ES-I3 (cell line): ENCODE results near the gene NTSR1.

Experiments
- H3K36me3 ChIP-seq: 2 replicates; pipeline ENCODE4 v1.6.1; 2013; ENCODE audit warnings: mild to moderate bottlenecking, low read length, control low read depth, moderate library complexity; ENCODE audit not compliant: insufficient read depth
- H3K4me1 ChIP-seq: 2 replicates; pipeline ENCODE4 v1.6.1; 2013; ENCODE audit warnings: mild to moderate bottlenecking, control low read depth, low read length; ENCODE audit not compliant: insufficient read depth
- H3K9ac ChIP-seq: 2 replicates; pipeline ENCODE4 v1.6.1; 2013; ENCODE audit warnings: low read depth, mild to moderate bottlenecking, low read length, moderate library complexity
- H3K9me3 ChIP-seq: 2 replicates; pipeline ENCODE4 v1.6.1; 2013; ENCODE audit warnings: mild to moderate bottlenecking, low read length, moderate library complexity; ENCODE audit not compliant: control insufficient read depth, insufficient read depth

NTSR1 gene

GRCh38 chr20:62788607-62789006 is 80.0 kb downstream of the NTSR1 start:
- H3K4me1 ChIP-seq = peaks cover under 1% of the 10 kb centered on the region; the same call in 1 of the 2 replicates
- no peak overlapping the region for H3K9ac ChIP-seq
- H3K36me3 ChIP-seq = no peaks in the 10 kb centered on the region
- H3K9me3 ChIP-seq = no peaks in the 10 kb centered on the region

GRCh38 chr20:62790075-62790474 is 81.4 kb downstream of the NTSR1 start:
- no peaks in the 10 kb centered on the region for H3K9me3 ChIP-seq
- no peaks in the 10 kb centered on the region for H3K36me3 ChIP-seq
- H3K4me1 ChIP-seq = peaks cover 4% of the 10 kb centered on the region; the same call in 1 of the 2 replicates
- H3K9ac ChIP-seq = no peak overlapping the region

DNA sequence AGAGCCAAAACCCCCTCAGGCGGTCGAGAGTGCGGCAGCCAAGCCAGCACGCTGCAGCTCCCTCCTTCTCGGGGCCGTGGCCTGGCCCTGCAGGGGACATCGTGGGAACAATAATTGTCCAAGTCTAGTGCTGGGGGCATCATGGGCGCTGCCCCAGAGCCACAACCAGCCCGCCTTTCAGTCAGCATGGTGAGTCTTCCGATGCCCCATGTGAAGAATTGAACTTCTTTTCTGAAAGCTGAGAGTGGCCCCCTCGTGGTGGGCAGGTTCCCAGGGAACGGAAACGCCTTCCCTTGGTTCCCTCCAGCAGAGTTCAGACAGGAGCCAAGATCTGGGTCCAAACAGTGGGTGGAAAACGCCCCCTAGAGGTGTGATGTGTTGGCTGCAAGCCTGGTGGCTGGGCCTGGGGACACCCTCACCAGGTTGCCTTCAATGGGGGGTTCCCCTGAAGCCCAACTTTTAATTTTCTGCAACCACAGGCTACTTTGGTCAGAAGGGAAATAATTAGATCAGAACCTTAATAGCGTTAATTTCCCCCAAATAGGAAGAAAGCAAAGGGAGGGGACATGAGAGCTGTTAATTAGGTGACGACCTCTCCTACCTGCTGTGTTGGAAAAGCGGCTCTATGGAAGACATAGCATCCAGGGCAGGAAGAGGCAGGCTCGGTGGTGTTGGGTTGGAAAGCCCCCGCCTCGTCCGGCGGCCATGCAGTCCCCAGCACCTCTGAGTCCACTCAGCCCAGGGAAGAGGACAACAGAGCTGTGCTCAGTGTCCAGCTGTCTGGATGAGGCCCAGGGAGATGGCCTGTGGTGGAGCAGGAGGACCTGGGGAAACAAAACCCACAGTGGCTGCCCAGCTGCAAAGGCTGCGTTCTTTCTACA is 82.9 kb downstream of the NTSR1 start:
- H3K9me3 ChIP-seq = no peaks in the 10 kb centered on the region
- H3K4me1 ChIP-seq = peaks cover 4% of the 10 kb centered on the region; the same call in 1 of the 2 replicates
- H3K9ac ChIP-seq = no peak overlapping the region; the same call in 1 of the 2 replicates
- no peaks in the 10 kb centered on the region for H3K36me3 ChIP-seq

GRCh38 chr20:62792182-62792939 is 83.7 kb downstream of the NTSR1 start:
- H3K36me3 ChIP-seq = no peaks in the 10 kb centered on the region
- no peak overlapping the region for H3K9ac ChIP-seq
- no peaks in the 10 kb centered on the region for H3K9me3 ChIP-seq
- H3K4me1 ChIP-seq = peaks cover 4% of the 10 kb centered on the region; the same call in 1 of the 2 replicates

GRCh38 chr20:62792940-62793756 is 84.5 kb downstream of the NTSR1 start:
- Histone ChIP-seq H3K36me3 (no peaks in the 10 kb centered on the region), H3K9me3 (no peaks in the 10 kb centered on the region), H3K9ac (no peak overlapping the region), H3K4me1 (peaks cover 4% of the 10 kb centered on the region; the same call in 1 of the 2 replicates)

DNA sequence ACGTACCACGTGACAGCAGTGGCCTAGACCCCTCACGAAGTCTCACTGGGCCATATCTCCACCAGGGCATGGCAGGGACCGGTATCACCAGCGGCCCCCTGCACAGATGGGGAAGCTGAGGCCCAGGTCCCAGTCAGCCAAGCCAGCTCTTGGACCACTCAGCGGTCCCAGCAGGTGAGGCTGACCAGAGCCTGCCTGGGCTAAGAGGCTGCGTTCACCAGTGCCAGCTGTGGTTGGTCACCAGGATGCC is 85.0 kb downstream of the NTSR1 start:
- H3K9ac ChIP-seq = peak overlapping the region; percentile 49; the same call in 1 of the 2 replicates
- H3K9me3 ChIP-seq = no peaks in the 10 kb centered on the region
- no peaks in the 10 kb centered on the region for H3K36me3 ChIP-seq
- H3K4me1 ChIP-seq = peaks cover 4% of the 10 kb centered on the region; the same call in 1 of the 2 replicates

DNA sequence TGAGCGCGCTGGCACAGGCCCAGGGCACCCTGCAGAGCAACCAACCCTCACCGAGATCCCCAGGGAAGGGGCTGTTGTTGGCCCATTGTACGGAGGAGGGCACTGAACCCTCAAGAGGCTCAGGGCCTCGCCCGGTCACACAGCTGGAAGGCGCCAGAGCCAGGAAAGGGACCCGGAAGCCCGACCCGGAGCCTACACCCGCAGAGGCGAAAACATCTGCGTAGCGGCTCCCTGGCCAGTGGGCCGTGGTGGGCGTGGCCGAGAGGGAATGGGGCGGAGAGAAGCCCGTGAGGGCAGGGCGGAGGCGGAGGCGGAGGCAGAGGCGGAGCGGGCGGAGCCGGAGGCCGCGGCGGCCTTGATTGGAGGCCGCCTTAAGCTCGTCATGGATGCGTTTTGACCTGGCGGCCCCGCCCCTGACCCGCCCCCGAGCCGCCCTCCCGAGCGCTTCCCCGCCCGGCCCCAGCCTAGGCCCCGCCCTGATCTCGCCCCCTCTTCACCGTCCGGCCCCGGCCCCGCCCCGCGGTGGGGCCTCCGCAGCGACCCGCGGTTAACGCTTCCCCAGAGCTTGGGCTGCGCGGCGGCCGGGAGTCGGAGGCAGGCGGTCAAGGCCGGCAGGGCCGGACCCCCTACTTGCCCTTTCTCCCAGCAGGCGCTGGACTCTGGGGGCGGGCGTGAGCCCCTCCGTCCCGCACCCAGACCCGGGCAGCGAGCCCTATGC is 85.5 kb downstream of the NTSR1 start:
- Histone ChIP-seq H3K9ac (peak overlapping the region; percentile 84), H3K4me1 (peaks cover 4% of the 10 kb centered on the region; the same call in 1 of the 2 replicates), H3K9me3 (no peaks in the 10 kb centered on the region), H3K36me3 (no peaks in the 10 kb centered on the region)

GRCh38 chr20:62795023-62795761 is 86.6 kb downstream of the NTSR1 start:
- Histone ChIP-seq H3K9ac (peak overlapping the region; percentile 84), H3K9me3 (no peaks in the 10 kb centered on the region), H3K4me1 (peaks cover 4% of the 10 kb centered on the region; the same call in 1 of the 2 replicates), H3K36me3 (no peaks in the 10 kb centered on the region)

- Histone ChIP-seq H3K36me3 (no peaks in the 10 kb centered on the region), H3K4me1 (peaks cover 4% of the 10 kb centered on the region; the same call in 1 of the 2 replicates), H3K9me3 (no peaks in the 10 kb centered on the region), H3K9ac (peak overlapping the region; percentile 84)
These were observed 88.3 kb downstream of the NTSR1 start for GRCh38 chr20:62796699-62797491.

DNA sequence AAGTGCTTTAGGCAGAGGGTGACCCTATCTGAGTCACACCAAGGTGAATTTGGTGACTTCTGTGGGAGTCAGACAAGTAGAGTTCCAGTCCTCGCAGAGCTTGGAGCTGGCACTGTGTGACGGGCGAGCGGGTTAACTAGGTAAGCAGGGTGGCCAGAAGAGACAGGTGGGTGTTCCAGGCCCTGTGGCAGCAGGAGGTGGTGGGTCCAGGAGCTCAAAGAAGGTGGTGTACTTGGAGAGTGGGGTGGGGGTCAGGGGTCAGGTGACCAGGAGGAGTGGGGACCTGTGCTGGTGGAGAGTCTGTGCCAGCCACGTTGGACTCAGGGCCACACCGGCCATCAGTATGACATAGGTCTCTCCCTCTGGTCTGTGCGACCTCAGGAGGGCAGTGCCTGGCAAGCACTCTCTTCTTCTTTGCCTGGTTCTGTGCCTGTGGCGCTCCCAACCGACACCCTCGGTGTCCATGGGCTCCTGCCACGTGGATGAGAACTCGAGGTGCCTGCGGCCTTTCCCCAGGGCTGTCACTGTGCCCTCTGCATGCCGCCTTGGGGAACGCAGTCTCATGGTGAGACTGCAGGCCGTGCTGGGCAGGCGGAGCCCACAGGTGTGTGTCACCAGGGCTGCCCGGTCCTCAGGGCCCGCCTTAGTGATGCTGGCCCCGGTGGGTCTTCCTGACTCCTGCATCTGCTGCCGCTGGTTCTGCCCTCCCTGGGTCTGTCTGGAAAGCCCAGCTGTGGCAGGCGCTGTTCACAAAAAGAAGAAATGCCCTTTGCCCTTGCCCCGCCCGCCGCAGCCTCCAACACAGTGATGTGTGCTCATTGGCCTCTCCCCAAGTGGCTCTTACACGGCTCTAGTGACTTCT is 89.3 kb downstream of the NTSR1 start:
- Histone ChIP-seq H3K4me1 (peaks cover 4% of the 10 kb centered on the region; the same call in 1 of the 2 replicates), H3K9me3 (no peaks in the 10 kb centered on the region), H3K36me3 (no peaks in the 10 kb centered on the region), H3K9ac (no peak overlapping the region)

GRCh38 chr20:62799036-62799435 is 90.4 kb downstream of the NTSR1 start:
- H3K9me3 ChIP-seq = no peaks in the 10 kb centered on the region
- no peaks in the 10 kb centered on the region; the same call in 1 of the 2 replicates for H3K4me1 ChIP-seq
- H3K36me3 ChIP-seq = no peaks in the 10 kb centered on the region
- H3K9ac ChIP-seq = no peak overlapping the region

- Histone ChIP-seq H3K9ac (no peak overlapping the region), H3K4me1 (no peaks in the 10 kb centered on the region; the same call in 1 of the 2 replicates), H3K36me3 (no peaks in the 10 kb centered on the region), H3K9me3 (no peaks in the 10 kb centered on the region)
These were observed 90.8 kb downstream of the NTSR1 start for GRCh38 chr20:62799459-62799858.
